ENCODE data around the gene SVBP.

Gene SVBP

DNA sequence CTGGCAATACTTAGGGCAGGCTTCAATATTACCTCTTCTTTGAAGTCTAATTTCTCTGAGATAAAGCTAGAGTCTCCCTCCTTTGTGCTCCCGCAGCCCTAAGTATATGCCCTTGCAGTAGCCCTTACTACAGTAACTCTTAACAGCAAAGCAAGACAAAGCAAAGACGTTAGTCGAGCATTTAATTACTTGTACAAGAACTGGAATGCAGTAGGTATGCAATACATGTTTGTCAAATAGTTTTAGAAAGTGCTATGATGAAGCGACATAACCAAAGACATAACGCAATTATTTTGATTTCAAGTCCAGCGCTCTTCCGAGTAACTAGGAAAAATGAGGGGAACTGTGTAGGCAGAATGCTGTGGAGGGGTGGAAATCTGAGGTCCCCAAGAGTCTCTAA, 51.9 kb downstream of the SVBP start:
- DNase-seq (ENCODE audit: low spot score) = no peak

DNA sequence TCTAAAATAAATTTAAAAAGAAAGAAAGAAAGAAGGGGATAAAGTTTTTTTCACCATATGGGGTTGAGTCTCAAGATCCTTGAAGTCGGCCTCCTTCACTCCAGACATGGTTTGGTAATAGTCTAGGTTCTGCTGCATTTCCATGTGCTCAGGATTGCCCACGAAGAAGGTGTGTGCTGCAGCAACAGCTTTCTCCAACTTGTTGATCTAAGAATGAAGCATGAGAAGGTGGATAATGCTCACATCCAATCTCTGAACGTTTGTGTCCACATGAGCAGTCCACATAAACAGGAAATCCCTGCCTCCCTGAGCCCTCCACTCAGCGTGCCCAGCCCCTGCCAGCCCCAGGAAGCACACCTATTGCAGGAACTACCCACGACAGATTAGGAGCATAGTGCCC, 54.9 kb downstream of the SVBP start:
- DNase-seq (ENCODE audit: low spot score) = no peak

DNA sequence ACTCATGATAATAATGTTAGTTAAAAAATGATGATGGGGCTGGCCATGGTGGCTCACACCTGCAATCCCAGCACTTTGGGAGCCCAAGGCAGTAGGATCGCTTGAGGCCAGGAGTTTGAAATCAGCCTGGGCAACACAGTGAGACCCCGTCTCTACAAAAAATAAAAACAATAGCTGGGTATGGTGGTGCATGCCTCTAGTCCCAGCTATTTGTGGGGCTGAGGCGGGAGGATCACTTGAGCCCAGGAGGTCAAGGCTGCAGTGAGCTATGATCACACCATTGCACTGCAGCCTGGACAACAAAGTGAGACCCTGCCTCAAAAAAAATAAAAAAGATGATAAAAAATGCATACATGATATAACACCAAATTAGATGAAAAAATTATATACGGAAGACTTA, 55.6 kb downstream of the SVBP start:
- no peak for DNase-seq (ENCODE audit: low spot score)

DNA sequence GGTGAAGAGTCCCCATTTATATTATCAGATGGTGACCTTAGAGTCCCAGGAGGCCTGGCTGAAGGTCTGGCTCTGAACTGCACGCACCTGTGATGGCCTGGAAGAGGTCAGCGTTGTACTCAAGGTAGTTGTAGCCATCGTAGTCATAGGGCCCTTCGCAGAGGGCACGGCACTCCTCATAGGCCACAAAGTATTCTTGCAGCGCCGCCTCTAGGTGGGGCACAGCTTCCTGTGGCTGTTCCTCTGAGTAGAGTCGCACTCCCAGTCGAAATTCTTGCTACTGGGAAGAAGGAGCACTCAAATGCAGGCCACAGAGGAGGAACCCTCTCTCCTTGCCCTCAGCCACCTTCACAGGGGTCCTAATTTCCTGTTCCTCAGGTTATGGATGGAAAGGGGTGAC, 58.1 kb downstream of the SVBP start:
- no peak for DNase-seq (ENCODE audit: low spot score)

DNA sequence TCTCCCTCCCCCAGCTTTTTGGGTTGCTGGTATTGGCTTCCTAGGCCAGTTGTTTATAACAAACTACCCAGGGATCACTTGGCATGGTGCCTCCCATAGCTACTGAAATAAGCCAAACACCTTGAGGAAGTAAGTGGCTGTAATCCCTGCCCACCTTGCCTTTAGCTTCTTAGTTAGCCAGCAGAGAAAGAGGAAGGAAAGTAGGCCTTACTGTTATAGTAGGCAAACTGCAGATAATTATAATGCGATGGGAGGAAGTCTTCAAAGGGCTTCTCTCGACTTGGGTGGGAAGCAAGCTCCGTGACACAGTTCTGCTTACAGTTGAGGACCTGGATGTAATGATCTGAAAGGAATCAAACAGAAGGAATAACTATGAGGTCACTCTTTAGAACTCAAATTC, 58.6 kb downstream of the SVBP start:
- no peak for DNase-seq (ENCODE audit: low spot score)

DNA sequence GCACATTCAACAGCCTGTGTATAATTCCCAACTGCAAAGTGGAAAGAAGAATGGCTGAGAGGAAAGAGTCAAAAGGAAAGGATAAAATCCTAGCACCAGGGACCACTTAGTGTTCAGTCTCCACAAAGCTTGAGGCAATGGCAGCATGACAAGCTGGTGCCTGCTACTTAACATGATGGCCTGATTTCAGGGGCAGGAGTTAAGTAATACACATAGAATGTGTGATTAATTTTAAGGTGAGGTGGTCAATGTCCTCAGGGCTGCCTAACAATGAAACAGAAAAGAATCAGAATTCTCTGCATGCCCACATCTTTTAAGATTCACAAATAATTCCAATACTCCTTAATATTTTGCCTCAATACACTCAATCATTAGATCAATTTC, 59.3 kb downstream of the SVBP start:
- DNase-seq (ENCODE audit: low spot score) = no peak

All from hepatic stellate cell (primary cell).